GM12865 (cell line): ENCODE data around the gene HABP4.

ENCODE experiments used
- DNase-seq: peaks from one replicate; pipeline ENCODE4 v3.0.0; 2010; ENCODE audit warnings: low read depth
- H3K4me3 ChIP-seq: 2 replicates; pipeline ENCODE4 v1.5.1; 2011; ENCODE audit warnings: mild to moderate bottlenecking, low read depth, low read length, control low read depth
- TF ChIP-seq, protein P1 (sequence below): IDR thresholded peaks from 2 replicates; pipeline ENCODE4 v1.5.1; 2011; ENCODE audit warnings: low read length, control low read depth, low read depth, inconsistent platforms; ENCODE audit not compliant: insufficient read depth; ENCODE audit errors: missing control alignments

HABP4 gene

DNA sequence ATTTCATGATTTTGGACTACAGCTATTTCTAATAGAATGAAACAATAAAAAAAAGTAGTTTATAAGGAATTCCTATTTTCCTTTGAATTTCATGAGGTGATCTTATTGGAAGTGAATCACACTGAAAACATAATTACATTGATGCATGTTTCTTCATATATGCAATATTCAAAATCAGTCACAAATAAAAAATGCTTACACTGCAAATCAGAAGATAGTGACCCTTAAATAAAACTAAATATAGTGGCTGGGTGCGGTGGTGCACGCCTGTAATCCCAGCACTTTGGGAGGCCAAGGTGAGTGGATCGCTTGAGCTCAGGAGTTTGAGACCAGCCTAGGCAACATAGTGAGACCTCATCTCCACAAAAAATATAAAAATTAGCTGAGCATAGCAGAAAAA, 90.1 kb downstream of the HABP4 start:
- DNase-seq: no peak
- TF ChIP-seq, protein P1, sequence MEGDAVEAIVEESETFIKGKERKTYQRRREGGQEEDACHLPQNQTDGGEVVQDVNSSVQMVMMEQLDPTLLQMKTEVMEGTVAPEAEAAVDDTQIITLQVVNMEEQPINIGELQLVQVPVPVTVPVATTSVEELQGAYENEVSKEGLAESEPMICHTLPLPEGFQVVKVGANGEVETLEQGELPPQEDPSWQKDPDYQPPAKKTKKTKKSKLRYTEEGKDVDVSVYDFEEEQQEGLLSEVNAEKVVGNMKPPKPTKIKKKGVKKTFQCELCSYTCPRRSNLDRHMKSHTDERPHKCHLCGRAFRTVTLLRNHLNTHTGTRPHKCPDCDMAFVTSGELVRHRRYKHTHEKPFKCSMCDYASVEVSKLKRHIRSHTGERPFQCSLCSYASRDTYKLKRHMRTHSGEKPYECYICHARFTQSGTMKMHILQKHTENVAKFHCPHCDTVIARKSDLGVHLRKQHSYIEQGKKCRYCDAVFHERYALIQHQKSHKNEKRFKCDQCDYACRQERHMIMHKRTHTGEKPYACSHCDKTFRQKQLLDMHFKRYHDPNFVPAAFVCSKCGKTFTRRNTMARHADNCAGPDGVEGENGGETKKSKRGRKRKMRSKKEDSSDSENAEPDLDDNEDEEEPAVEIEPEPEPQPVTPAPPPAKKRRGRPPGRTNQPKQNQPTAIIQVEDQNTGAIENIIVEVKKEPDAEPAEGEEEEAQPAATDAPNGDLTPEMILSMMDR: no peak
- H3K4me3 ChIP-seq: no peak overlapping the region
